Neural cell (in vitro differentiated cells): ENCODE data around the gene ZNF160.

Experiments used
- CTCF ChIP-seq: fragments of 450-650 bp; IDR thresholded peaks from 2 replicates; pipeline ENCODE4 v1.5.1; 2014; ENCODE audit warnings: antibody characterized with exemption, mild to moderate bottlenecking, moderate library complexity; ENCODE audit not compliant: poor library complexity, severe bottlenecking
- EP300 ChIP-seq: fragments of 450-650 bp; conservative IDR thresholded peaks from 2 replicates; pipeline ENCODE4 v1.6.1; 2014; ENCODE audit warnings: antibody characterized with exemption, mild to moderate bottlenecking, moderate library complexity; ENCODE audit not compliant: poor library complexity, severe bottlenecking
- EZH2 ChIP-seq: fragments of 200-600, 300-800 bp; shearing (Covaris generic), sonication (generic); IDR thresholded peaks from 2 replicates; pipeline ENCODE4 v1.6.1; 2014; ENCODE audit warnings: antibody characterized with exemption, low read length, borderline replicate concordance, mild to moderate bottlenecking; ENCODE audit not compliant: insufficient read depth, poor library complexity, severe bottlenecking
- POLR2AphosphoS5 ChIP-seq: IDR thresholded peaks from 2 replicates; pipeline ENCODE4 v1.6.1; 2012
- RAD21 ChIP-seq: fragments of 450-650 bp; conservative IDR thresholded peaks from 2 replicates; pipeline ENCODE4 v1.6.1; 2014; ENCODE audit warnings: antibody characterized with exemption, mild to moderate bottlenecking, moderate library complexity
- SMC3 ChIP-seq: fragments of 450-650 bp; conservative IDR thresholded peaks from 2 replicates; pipeline ENCODE4 v1.6.1; 2014; ENCODE audit warnings: antibody characterized with exemption, mild to moderate bottlenecking, moderate library complexity; ENCODE audit not compliant: poor library complexity
- TAF1 ChIP-seq: IDR thresholded peaks from 2 replicates; pipeline ENCODE4 v1.6.1; 2012; ENCODE audit warnings: low read depth

GRCh38 chr19:53079313-53079924 is 23.8 kb downstream of the ZNF160 start:
- TF ChIP-seq EZH2, result no peak
- TF ChIP-seq POLR2AphosphoS5, result no peak
- TF ChIP-seq SMC3, result no peak
- TF ChIP-seq CTCF, result no peak
- TF ChIP-seq RAD21, result no peak
- TF ChIP-seq TAF1, result no peak
- TF ChIP-seq EP300, result no peak
